ENCODE results near the gene BID. TPM values are rescaled to one million over a fixed set of nuclear protein-coding genes. Genes with fewer than 3 reads are reported as not detected.

Gene BID
- total RNA-seq, 1 donor from 2014 or later = 22.1 TPM

DNA sequence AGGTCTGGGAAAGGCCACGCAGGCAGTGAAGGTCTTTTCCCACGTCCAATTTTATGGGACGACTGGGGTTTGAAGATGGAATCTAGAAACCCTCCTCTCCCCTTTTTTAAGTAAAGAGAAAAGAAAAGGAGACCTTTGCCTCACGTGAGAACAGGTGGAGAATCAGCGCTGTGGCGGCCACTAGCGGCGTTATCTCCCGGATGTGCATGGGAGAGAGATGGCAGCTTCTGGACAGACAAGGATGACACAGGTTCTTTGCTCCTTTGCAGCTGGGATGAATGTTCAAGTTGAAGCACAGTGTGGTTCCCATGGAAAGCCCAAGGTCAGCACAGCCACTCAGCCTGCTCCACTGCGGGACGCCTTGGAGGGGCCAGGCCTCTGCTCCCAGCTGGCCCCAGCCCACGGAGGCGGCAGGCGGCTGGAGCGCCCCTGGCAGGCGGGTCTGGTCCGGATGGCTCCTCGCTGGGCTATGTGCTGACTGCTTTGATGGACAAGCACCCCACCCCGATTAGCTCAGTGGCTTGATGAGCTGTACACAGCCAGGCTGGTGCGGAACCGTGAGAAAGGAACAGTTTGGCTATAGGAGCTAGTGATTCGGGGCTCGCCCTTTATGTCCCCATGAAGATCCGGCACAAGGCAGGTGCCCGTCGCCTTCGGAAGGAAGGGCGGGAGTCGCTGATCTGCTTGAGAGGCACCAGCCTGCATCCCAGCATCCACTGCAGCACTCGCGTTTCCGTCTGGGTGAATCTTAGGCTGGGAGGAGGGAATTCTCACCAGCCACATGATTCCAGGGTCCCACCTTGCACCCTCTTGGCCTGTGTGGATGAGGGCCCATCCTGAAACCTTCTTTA is 14.5 kb upstream of the BID start:
- FAIRE-seq (no peak), DNase-seq (ENCODE audit: low read depth) (no peak)
- TF ChIP-seq, protein P1, sequence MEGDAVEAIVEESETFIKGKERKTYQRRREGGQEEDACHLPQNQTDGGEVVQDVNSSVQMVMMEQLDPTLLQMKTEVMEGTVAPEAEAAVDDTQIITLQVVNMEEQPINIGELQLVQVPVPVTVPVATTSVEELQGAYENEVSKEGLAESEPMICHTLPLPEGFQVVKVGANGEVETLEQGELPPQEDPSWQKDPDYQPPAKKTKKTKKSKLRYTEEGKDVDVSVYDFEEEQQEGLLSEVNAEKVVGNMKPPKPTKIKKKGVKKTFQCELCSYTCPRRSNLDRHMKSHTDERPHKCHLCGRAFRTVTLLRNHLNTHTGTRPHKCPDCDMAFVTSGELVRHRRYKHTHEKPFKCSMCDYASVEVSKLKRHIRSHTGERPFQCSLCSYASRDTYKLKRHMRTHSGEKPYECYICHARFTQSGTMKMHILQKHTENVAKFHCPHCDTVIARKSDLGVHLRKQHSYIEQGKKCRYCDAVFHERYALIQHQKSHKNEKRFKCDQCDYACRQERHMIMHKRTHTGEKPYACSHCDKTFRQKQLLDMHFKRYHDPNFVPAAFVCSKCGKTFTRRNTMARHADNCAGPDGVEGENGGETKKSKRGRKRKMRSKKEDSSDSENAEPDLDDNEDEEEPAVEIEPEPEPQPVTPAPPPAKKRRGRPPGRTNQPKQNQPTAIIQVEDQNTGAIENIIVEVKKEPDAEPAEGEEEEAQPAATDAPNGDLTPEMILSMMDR (IDR thresholded peaks at IDR 0.05; ENCODE audit: insufficient read depth, low read length, severe bottlenecking) = no peak
- Histone ChIP-seq H3K27me3 (ENCODE audit: control insufficient read depth, insufficient read depth, low read length) (no peaks in the 10 kb centered on the region), H3K36me3 (ENCODE audit: control insufficient read depth, insufficient read depth, low read length) (peaks cover 4% of the 10 kb centered on the region), H3K4me3 (ENCODE audit: low read depth, low read length) (no peak overlapping the region)

DNA sequence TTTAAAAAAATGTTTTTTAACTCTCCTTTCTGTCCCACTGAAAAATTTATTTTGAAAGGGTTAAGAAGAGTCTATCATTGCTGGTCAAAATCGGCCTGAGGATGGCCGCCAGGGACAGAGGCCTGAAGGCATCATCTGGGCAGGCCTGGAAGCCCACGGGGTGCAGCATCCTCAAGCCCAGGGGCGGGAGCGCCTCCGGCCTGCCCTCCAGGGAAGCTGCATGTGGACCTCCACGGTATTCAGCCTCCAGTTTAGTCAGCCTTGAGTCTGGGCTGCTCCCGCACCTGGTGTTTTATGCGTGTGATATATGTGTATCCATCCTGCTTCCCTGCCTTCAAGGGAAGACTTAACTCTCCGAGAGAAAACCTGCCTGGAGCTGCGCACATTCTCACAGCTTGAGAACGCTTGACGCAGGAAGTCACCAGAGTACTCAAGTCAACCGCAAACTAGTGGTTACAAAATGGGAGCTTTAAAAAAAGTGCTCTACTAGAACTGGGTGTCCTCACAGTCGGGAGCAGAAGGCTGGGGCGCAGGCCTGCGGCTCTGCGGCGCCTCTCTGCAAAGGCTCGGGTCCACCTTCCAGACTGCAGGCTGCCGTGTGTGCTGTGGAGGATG is 13.6 kb upstream of the BID start:
- no peaks in the 10 kb centered on the region for H3K27me3 ChIP-seq (ENCODE audit: control insufficient read depth, insufficient read depth, low read length)
- TF ChIP-seq, protein P1 (IDR thresholded peaks at IDR 0.05; ENCODE audit: insufficient read depth, low read length, severe bottlenecking) = no peak
- DNase-seq (ENCODE audit: low read depth) = no peak
- H3K4me3 ChIP-seq (ENCODE audit: low read depth, low read length) = no peak overlapping the region
- no peak for FAIRE-seq
- H3K36me3 ChIP-seq (ENCODE audit: control insufficient read depth, insufficient read depth, low read length) = peaks cover 4% of the 10 kb centered on the region

- H3K27me3 ChIP-seq (ENCODE audit: control insufficient read depth, insufficient read depth, low read length) = no peaks in the 10 kb centered on the region
- DNase-seq (ENCODE audit: low read depth) = no peak
- H3K36me3 ChIP-seq (ENCODE audit: control insufficient read depth, insufficient read depth, low read length) = peaks cover 4% of the 10 kb centered on the region
- TF ChIP-seq, protein P1 (IDR thresholded peaks at IDR 0.05; ENCODE audit: insufficient read depth, low read length, severe bottlenecking) = no peak
- no peak for FAIRE-seq
- no peak overlapping the region for H3K4me3 ChIP-seq (ENCODE audit: low read depth, low read length)
These were observed 13.0 kb upstream of the BID start for GRCh38 chr22:17787241-17787640.

- H3K4me3 ChIP-seq (ENCODE audit: low read depth, low read length) = no peak overlapping the region
- FAIRE-seq (no peak), DNase-seq (ENCODE audit: low read depth) (no peak)
- no peaks in the 10 kb centered on the region for H3K27me3 ChIP-seq (ENCODE audit: control insufficient read depth, insufficient read depth, low read length)
- H3K36me3 ChIP-seq (ENCODE audit: control insufficient read depth, insufficient read depth, low read length) = peaks cover 4% of the 10 kb centered on the region
- TF ChIP-seq, protein P1 (IDR thresholded peaks at IDR 0.05; ENCODE audit: insufficient read depth, low read length, severe bottlenecking) = no peak
These were observed 12.3 kb upstream of the BID start for GRCh38 chr22:17786435-17787161.

- Histone ChIP-seq H3K4me3 (ENCODE audit: low read depth, low read length) (no peak overlapping the region), H3K27me3 (ENCODE audit: control insufficient read depth, insufficient read depth, low read length) (no peaks in the 10 kb centered on the region), H3K36me3 (ENCODE audit: control insufficient read depth, insufficient read depth, low read length) (peaks cover 3% of the 10 kb centered on the region)
- DNase-seq (ENCODE audit: low read depth) = peak; percentile 35
- TF ChIP-seq, protein P1 (IDR thresholded peaks at IDR 0.05; ENCODE audit: insufficient read depth, low read length, severe bottlenecking) = peak; percentile 90
- FAIRE-seq = no peak
These were observed 11.2 kb upstream of the BID start for GRCh38 chr22:17785185-17786184.
